GM13977 (cell line): Measurements from ENCODE around the gene ZNF471.

ENCODE experiments used
- DNase-seq: peaks from one replicate; pipeline ENCODE4 v3.0.0; 2012; ENCODE audit warnings: low spot score
- CTCF ChIP-seq: IDR thresholded peaks from 2 replicates; pipeline ENCODE4 v1.5.1; 2012; ENCODE audit warnings: mild to moderate bottlenecking, control low read depth; ENCODE audit not compliant: insufficient read depth; ENCODE audit errors: extremely low read depth, missing control alignments
- in situ Hi-C: fragments of 300-500 bp; cut with MboI; formaldehyde crosslinking; loops from one replicate; pipeline ENCODE4 v1.12.0; 2022; ENCODE audit warnings: low sequenced_read_pairs, low pct_unique_long_range_greater_than_20kb, mixed read lengths, inconsistent platforms; ENCODE audit not compliant: unreplicated experiment

Gene ZNF471

GRCh38 chr19:56504581-56504980 is 3.1 kb upstream of the ZNF471 start:
- no peak for TF ChIP-seq CTCF
- no peak for DNase-seq
- in situ Hi-C loops = no loop called here

GRCh38 chr19:56508290-56508778 is 679 bp downstream of the ZNF471 start:
- in situ Hi-C loops = no loop called here
- peak; percentile 18 for DNase-seq
- TF ChIP-seq CTCF = no peak

- no peak for TF ChIP-seq CTCF
- in situ Hi-C loops = no loop called here
- no peak for DNase-seq
These were observed 17.7 kb downstream of the ZNF471 start for GRCh38 chr19:56525214-56525860.

- in situ Hi-C loops = no loop called here
- DNase-seq = no peak
These were observed 29.8 kb downstream of the ZNF471 start for GRCh38 chr19:56537442-56537841.

GRCh38 chr19:56538254-56538760 is 30.7 kb downstream of the ZNF471 start:
- peak; percentile 87 for DNase-seq
- in situ Hi-C loops = no loop called here

More at GRCh38 chr19:56537442-56537841, 29.8 kb downstream of the ZNF471 start:
- no peak for TF ChIP-seq CTCF

GRCh38 chr19:56538761-56539263 is 31.2 kb downstream of the ZNF471 start, which contains the start of gene ZFP28:
TSS of gene ZFP28 (plus strand) at chr19:56538948. CDS start at chr19:56539019, 71 bp downstream.
- DNase-seq = peak; percentile 85
- TF ChIP-seq CTCF = no peak
- in situ Hi-C loops = no loop called here

More at GRCh38 chr19:56538254-56538760, 30.7 kb downstream of the ZNF471 start:
- TF ChIP-seq CTCF = no peak
